SK-MEL-5 (cell line): Measurements from ENCODE around the gene PAK1IP1. TPM values are rescaled to one million over a fixed set of nuclear protein-coding genes. Genes with fewer than 3 reads are reported as not detected.
"Not testable (repeated sequence)": the region's sequence is repeated elsewhere in the genome, so short reads cannot be mapped to it uniquely, and the experiment has no call there.

ENCODE experiments used
- DNase-seq: peaks from one replicate; pipeline ENCODE4 v3.0.0-alpha.2; 2016; ENCODE audit warnings: low read depth, low spot score
- in situ Hi-C: cut with HindIII; loops from 2 replicates; pipeline ENCODE4 v1.10.0; 2016; ENCODE audit warnings: low sequenced_read_pairs, high pct_unique_total_duplicates, low pct_unique_long_range_greater_than_20kb
- total RNA-seq: library from RNA; depleted of rRNA; stranded (reverse); fragments of >200 nt; shearing (Covaris generic); gene quantifications from 2 replicates; pipeline ENCODE4 v1.2.3, GENCODE V29; 2014

The PAK1IP1 gene
- total RNA-seq, 1 experiment from 2014 or later: 74.8 TPM

- no peak for DNase-seq
- in situ Hi-C loops: no loop called here
Observed at GRCh38 chr6:10725716-10726115, 30.9 kb downstream of the PAK1IP1 start.

- in situ Hi-C loops: no loop called here
- no peak for DNase-seq
Observed at GRCh38 chr6:10730254-10730653, 35.5 kb downstream of the PAK1IP1 start.

GRCh38 chr6:10733151-10733715 is 38.5 kb downstream of the PAK1IP1 start:
- in situ Hi-C loops: no loop called here
- peak; percentile 42 for DNase-seq

GRCh38 chr6:10733863-10734262 is 39.1 kb downstream of the PAK1IP1 start:
- in situ Hi-C loops: no loop called here
- no peak for DNase-seq

GRCh38 chr6:10736731-10737130 is 42.0 kb downstream of the PAK1IP1 start:
- DNase-seq: no peak
- in situ Hi-C loops: no loop called here

- in situ Hi-C loops: no loop called here
Observed at GRCh38 chr6:10740061-10740460, 45.3 kb downstream of the PAK1IP1 start.

GRCh38 chr6:10741643-10742042 is 46.9 kb downstream of the PAK1IP1 start:
- in situ Hi-C loops, DNase-seq: not testable (repeated sequence)

More at GRCh38 chr6:10740061-10740460, 45.3 kb downstream of the PAK1IP1 start:
- no peak for DNase-seq

- DNase-seq: no peak
- in situ Hi-C loops: no loop called here
Observed at GRCh38 chr6:10742251-10742650, 47.5 kb downstream of the PAK1IP1 start.

GRCh38 chr6:10743515-10743914 is 48.7 kb downstream of the PAK1IP1 start:
- in situ Hi-C loops: no loop called here
- no peak for DNase-seq

GRCh38 chr6:10745116-10745515 is 50.3 kb downstream of the PAK1IP1 start:
- in situ Hi-C loops: no loop called here
- no peak for DNase-seq

- in situ Hi-C loops: no loop called here
- no peak for DNase-seq
Observed at GRCh38 chr6:10746915-10747250, 52.1 kb downstream of the PAK1IP1 start.

GRCh38 chr6:10747251-10747972 is 52.6 kb downstream of the PAK1IP1 start, which contains the start of gene TMEM14B:
Gene TMEM14B, plus strand, starts transcription at chr6:10747805. Its CDS starts 1,441 bp downstream, at chr6:10749246.
- DNase-seq: peak; percentile 99

GRCh38 chr6:10749734-10750133 is 55.0 kb downstream of the PAK1IP1 start:
- DNase-seq: no peak
- in situ Hi-C loops: no loop called here

More at GRCh38 chr6:10747251-10747972, 52.6 kb downstream of the PAK1IP1 start, which contains the start of gene TMEM14B:
- in situ Hi-C loops: no loop called here

GRCh38 chr6:10750568-10750967 is 55.8 kb downstream of the PAK1IP1 start:
- DNase-seq, in situ Hi-C loops: not testable (repeated sequence)

GRCh38 chr6:10751757-10752156 is 57.0 kb downstream of the PAK1IP1 start:
- in situ Hi-C loops, DNase-seq: not testable (repeated sequence)

GRCh38 chr6:10756085-10756484 is 61.3 kb downstream of the PAK1IP1 start:
- in situ Hi-C loops: no loop called here
- DNase-seq: no peak
